Measurements from ENCODE around the gene SIK1.
"Not testable (repeated sequence)": the region's sequence is repeated elsewhere in the genome, so short reads cannot be mapped to it uniquely, and the experiment has no call there.

Gene SIK1

GRCh38 chr21:43440835-43441727 is 14.2 kb upstream of the SIK1 start:
- in situ Hi-C loops (cut with MboI; ENCODE audit: low sequenced_read_pairs) = not testable (repeated sequence)

DNA sequence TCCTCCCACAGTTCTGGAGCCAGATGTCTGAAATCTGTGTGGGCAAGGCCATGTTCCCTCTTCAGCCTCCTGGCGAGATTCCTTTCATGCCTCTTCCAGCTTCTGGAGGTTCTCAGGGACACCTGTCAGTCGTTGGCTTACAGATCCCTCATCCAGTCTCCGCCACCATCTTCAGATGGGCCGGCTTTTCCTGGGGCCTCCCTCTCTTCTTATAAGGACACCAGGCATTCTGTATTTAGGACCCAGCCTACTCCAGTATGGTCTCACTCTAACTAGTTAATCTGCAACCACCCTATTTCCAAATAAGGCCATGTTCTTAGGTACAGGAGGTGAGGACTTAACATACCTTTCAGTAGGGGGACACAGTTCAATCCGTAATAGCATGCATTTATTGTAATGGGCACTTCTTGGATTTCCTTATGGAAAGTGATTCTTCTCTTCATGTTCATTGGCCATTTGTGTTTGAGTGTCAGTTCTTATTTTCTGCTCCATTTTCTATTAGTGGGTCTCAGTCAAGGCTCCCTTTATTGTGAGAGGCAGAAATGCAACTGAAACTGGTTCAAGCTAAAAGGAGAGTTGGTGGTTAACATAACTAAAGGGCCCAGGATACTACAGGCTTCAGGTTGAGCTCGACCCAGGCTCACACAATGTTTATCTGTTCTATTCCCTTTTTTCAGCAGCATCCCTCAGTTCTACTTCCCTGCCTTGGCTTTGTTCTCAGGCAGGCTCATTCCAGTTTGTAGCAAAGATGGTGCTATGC is 12.6 kb upstream of the SIK1 start:
- in situ Hi-C loops (cut with MboI; ENCODE audit: low sequenced_read_pairs) = not testable (repeated sequence)

- in situ Hi-C loops (cut with MboI; ENCODE audit: low sequenced_read_pairs) = not testable (repeated sequence)
These were observed 9.3 kb upstream of the SIK1 start for GRCh38 chr21:43436272-43436671.

DNA sequence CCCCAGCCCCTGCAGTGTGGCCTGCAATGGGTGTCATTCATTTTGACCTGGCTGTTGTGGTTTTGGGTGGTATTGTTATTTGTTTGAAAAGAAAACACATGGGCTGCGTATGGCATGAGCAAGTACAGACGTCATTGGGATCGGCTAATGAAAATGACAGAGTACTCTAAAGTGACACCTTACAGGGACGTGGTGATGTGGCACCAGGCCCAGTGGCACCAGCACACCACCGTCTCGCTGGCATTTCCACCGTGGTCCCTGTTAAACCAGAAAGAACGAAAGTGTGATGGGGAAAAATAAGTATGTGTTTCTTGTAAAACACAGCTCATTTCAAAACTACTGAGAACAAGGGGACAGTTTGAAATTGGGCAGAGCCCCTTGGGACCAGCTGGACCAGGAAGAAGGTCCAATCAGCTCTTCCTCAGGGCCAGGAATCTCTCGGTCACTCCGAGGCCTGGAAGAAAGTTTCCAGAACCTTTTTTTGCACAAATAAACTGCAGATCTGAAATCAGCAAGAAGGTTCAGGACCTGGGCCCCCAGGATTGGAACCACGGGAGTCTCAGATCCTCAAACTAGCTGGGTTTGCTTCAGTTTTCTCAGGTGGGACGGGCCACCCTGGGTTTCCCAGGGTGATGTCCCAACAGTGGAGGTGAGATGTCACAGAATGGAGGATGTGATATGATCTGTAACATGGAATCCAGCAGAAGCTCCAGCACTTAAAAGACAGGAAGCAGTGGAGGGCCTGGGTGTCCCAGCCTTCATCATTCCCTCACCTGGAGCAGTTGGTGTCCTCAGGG is 6.6 kb upstream of the SIK1 start:
- in situ Hi-C loops (cut with MboI; ENCODE audit: low sequenced_read_pairs) = not testable (repeated sequence)

GRCh38 chr21:43430830-43431416 is 4.0 kb upstream of the SIK1 start:
- in situ Hi-C loops (cut with MboI; ENCODE audit: low sequenced_read_pairs) = not testable (repeated sequence)

- in situ Hi-C loops (cut with MboI; ENCODE audit: low sequenced_read_pairs) = not testable (repeated sequence)
These were observed 2.0 kb upstream of the SIK1 start for GRCh38 chr21:43428964-43429363.

DNA sequence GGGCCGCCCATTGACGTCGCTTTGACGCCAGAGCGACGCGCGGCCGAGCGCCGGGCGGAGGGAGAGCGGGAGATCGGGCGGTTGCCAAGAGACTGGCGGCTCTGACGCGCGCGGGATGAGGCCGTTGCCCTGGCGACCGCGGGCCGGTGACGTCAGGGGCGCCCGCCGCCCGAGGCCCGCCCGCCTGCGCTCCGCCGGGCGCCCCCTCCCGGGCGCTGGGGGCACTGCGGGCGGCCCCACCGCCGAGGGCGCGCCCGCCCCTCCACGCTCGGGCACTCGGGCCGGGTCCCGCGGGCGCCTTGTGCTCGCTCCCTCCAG is 270 bp upstream of the SIK1 start:
- in situ Hi-C loops (cut with MboI; ENCODE audit: low sequenced_read_pairs) = not testable (repeated sequence)

DNA sequence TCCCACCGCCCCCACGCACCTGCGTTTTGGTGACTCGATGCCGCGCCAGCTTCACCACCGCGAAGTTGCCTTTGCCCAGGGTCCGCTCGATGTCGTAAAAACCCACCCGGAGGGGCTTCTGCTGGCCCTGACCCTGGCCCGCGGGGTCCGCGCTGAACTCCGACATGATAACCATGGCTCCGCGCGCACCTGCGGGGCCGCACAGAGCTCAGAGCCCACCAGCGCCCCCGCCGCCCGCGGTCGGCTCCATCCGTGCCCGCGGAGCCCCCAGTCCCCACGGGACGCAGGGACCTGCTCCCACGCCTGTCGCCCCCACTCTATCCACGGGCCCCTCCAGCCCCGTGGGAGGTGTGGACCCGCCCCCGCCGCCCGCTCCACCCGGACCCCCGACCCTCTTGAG is 927 bp downstream of the SIK1 start:
- in situ Hi-C loops (cut with MboI; ENCODE audit: low sequenced_read_pairs) = not testable (repeated sequence)

- in situ Hi-C loops (cut with MboI; ENCODE audit: low sequenced_read_pairs) = not testable (repeated sequence)
These were observed 7.5 kb downstream of the SIK1 start for GRCh38 chr21:43419475-43419874.

- in situ Hi-C loops (cut with MboI; ENCODE audit: low sequenced_read_pairs) = not testable (repeated sequence)
These were observed 12.4 kb downstream of the SIK1 start for GRCh38 chr21:43414576-43414975.

GRCh38 chr21:43412020-43412788 is 14.7 kb downstream of the SIK1 start:
- in situ Hi-C loops (cut with MboI; ENCODE audit: low sequenced_read_pairs) = not testable (repeated sequence)

- in situ Hi-C loops (cut with MboI; ENCODE audit: low sequenced_read_pairs) = not testable (repeated sequence)
These were observed 16.4 kb downstream of the SIK1 start for GRCh38 chr21:43410456-43411068.

DNA sequence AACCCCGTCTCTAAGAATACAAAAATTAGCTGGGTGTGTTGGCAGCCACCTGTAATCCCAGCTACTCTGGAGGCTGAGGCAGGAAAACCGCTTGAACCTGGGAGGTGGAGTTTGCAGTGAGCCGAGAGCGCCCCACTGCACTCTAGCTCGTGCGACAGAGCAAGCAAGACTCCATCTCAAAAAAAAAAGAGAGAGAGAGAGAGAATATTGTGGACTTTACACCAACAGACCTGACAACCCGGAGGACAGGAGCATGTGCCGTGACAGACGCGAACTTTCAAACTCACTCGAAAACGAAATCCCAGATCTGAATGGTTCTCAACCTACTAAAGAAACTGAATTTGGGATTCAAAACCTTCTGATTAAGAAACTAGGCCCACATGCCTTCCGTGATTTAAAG is 19.8 kb downstream of the SIK1 start:
- in situ Hi-C loops (cut with MboI; ENCODE audit: low sequenced_read_pairs) = not testable (repeated sequence)

DNA sequence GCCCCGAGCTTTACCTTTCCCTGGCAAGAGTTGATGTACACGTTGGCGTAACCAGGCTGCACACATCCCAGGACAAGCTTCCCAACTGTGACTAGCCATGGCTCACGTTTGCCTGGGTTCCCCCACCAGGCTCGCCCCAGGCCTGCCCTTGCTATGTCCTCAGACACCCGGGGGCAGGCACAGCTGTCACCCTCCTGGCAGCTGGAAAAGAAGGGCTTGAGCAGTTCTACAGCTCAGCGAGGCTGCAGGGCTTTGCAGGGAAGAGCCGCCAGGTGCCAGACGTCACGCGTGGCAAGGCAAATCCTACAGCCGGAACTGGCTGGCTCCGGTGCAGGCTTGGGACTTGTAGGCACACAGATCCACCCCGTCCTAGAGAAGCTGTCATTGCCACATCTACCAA is 22.5 kb downstream of the SIK1 start:
- in situ Hi-C loops (cut with MboI; ENCODE audit: low sequenced_read_pairs) = not testable (repeated sequence)

- in situ Hi-C loops (cut with MboI; ENCODE audit: low sequenced_read_pairs) = not testable (repeated sequence)
These were observed 23.1 kb downstream of the SIK1 start for GRCh38 chr21:43403651-43404430.

DNA sequence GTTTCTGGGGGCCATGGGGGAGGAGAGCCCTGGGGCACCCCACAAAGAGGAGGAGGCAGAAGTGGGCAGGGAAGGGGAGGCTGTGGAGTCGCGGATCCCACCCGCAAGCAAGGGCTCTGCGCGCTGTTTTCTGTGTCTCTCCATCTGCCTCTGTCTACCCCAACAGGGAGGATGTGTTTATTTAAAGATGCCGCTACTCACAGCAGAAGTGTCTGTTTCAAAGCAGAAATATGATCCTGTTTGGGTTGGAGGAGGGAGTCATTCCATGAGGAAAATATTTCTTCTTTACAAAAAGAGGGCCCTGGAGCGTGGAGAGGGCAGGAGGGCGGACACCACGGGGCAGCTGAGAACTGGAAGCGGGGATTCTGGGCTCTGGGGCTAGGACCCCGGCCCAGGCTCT is 25.8 kb downstream of the SIK1 start:
- in situ Hi-C loops (cut with MboI; ENCODE audit: low sequenced_read_pairs) = not testable (repeated sequence)

GRCh38 chr21:43399595-43400015 is 27.3 kb downstream of the SIK1 start:
- in situ Hi-C loops (cut with MboI; ENCODE audit: low sequenced_read_pairs) = not testable (repeated sequence)

- in situ Hi-C loops (cut with MboI; ENCODE audit: low sequenced_read_pairs) = not testable (repeated sequence)
These were observed 27.8 kb downstream of the SIK1 start for GRCh38 chr21:43399136-43399535.

GRCh38 chr21:43398533-43398932 is 28.4 kb downstream of the SIK1 start:
- in situ Hi-C loops (cut with MboI; ENCODE audit: low sequenced_read_pairs) = not testable (repeated sequence)
